Thoracic aorta (tissue), 2 donors: Measurements from ENCODE around the gene CDH18. TPM values are rescaled to one million over a fixed set of nuclear protein-coding genes. Genes with fewer than 3 reads are reported as not detected.
"Not testable (repeated sequence)": the region's sequence is repeated elsewhere in the genome, so short reads cannot be mapped to it uniquely, and the experiment has no call there.

Experiments used
- ATAC-seq: fragments of 150-250 bp; one replicate; pipeline ENCODE4 v1.8.0; 2017; ENCODE audit warnings: low read depth; ENCODE audit not compliant: insufficient number of reproducible peaks, low FRiP score
- DNase-seq: peaks from one replicate; pipeline ENCODE4 v3.0.0-alpha.2; 2020; ENCODE audit warnings: low spot score
- H3K27ac ChIP-seq, 2 donors: fragments of 200-600 bp; sonication (generic); 1 replicate in 1 of 2; 2 replicates in 1 of 2; pipeline ENCODE4 v1.5.1; 2016; ENCODE audit warnings: mild to moderate bottlenecking in 2 of 2, moderate library complexity in 2 of 2
- H3K27me3 ChIP-seq: fragments of 200-600 bp; sonication (generic); replicated peaks from 2 replicates; pipeline ENCODE4 v1.6.0; 2016; ENCODE audit warnings: mild to moderate bottlenecking; ENCODE audit not compliant: insufficient read depth
- H3K36me3 ChIP-seq: fragments of 200-600 bp; sonication (generic); one replicate; pipeline ENCODE4 v1.5.1; 2016
- H3K4me1 ChIP-seq, 2 donors: fragments of 200-600 bp; sonication (generic); 1 replicate in 1 of 2; 2 replicates in 1 of 2; pipeline versions ENCODE4 v1.5.1 to v1.6.0; 2016; ENCODE audit warnings: low read depth in 2 of 2, mild to moderate bottlenecking in 1 of 2; ENCODE audit not compliant: control insufficient read depth in 1 of 2
- H3K4me3 ChIP-seq: fragments of 200-600 bp; sonication (generic); 2 replicates; pipeline ENCODE4 v1.5.1; 2016; ENCODE audit warnings: mild to moderate bottlenecking
- H3K9me3 ChIP-seq: fragments of 200-600 bp; sonication (generic); 2 replicates; pipeline ENCODE4 v1.5.1; 2016
- CTCF ChIP-seq: fragments of 200-600 bp; sonication (generic); IDR thresholded peaks from one replicate; pipeline ENCODE4 v1.5.1; 2019; ENCODE audit warnings: antibody characterized with exemption
- total RNA-seq, 2 donors: library from RNA; depleted of rRNA; stranded (reverse); fragments of >200 nt; gene quantifications; one replicate each; pipeline versions ENCODE4 v1.1.0 to v1.2.3, GENCODE V29; 2016

Gene CDH18
- total RNA-seq, 2 donors from 2014 or later, result not detected

GRCh38 chr5:19777363-19777762 is 210.6 kb downstream of the CDH18 start:
- Histone ChIP-seq H3K9me3 (no peaks in the 10 kb centered on the region), H3K27ac (no peak overlapping the region), H3K27me3 (no peaks in the 10 kb centered on the region), H3K4me3 (no peak overlapping the region), H3K4me1 (no peaks in the 10 kb centered on the region), H3K36me3 (no peaks in the 10 kb centered on the region)
- TF ChIP-seq CTCF, result no peak
- DNase-seq, result no peak
- ATAC-seq, result no peak

GRCh38 chr5:19776886-19777285 is 211.1 kb downstream of the CDH18 start:
- not testable (repeated sequence) for H3K36me3 ChIP-seq, H3K4me3 ChIP-seq, DNase-seq, ATAC-seq, H3K9me3 ChIP-seq, H3K4me1 ChIP-seq, H3K27me3 ChIP-seq, H3K27ac ChIP-seq

- Histone ChIP-seq H3K9me3 (no peaks in the 10 kb centered on the region), H3K27me3 (no peaks in the 10 kb centered on the region), H3K27ac (no peak overlapping the region), H3K36me3 (no peaks in the 10 kb centered on the region), H3K4me3 (no peak overlapping the region), H3K4me1 (no peaks in the 10 kb centered on the region)
- ATAC-seq, result no peak
- no peak for DNase-seq
- no peak for TF ChIP-seq CTCF
These were observed 216.7 kb downstream of the CDH18 start for GRCh38 chr5:19771174-19771835.

GRCh38 chr5:19770396-19770795 is 217.6 kb downstream of the CDH18 start:
- no peak for ATAC-seq
- Histone ChIP-seq H3K4me3 (no peak overlapping the region), H3K27me3 (no peaks in the 10 kb centered on the region), H3K27ac (no peak overlapping the region), H3K36me3 (no peaks in the 10 kb centered on the region), H3K4me1 (no peaks in the 10 kb centered on the region), H3K9me3 (no peaks in the 10 kb centered on the region)
- DNase-seq, result no peak
- TF ChIP-seq CTCF, result no peak

- no peak overlapping the region for H3K4me3 ChIP-seq
- H3K9me3 ChIP-seq, result no peaks in the 10 kb centered on the region
- no peak overlapping the region for H3K27ac ChIP-seq
- no peak for TF ChIP-seq CTCF
- ATAC-seq (no peak), DNase-seq (no peak)
- H3K4me1 ChIP-seq, result no peaks in the 10 kb centered on the region
- no peaks in the 10 kb centered on the region for H3K36me3 ChIP-seq
- H3K27me3 ChIP-seq, result no peaks in the 10 kb centered on the region
These were observed 220.0 kb downstream of the CDH18 start for GRCh38 chr5:19767987-19768386.

GRCh38 chr5:19753579-19753978 is 234.4 kb downstream of the CDH18 start:
- ATAC-seq (no peak), DNase-seq (no peak)
- TF ChIP-seq CTCF, result no peak
- Histone ChIP-seq H3K36me3 (no peaks in the 10 kb centered on the region), H3K4me1 (no peaks in the 10 kb centered on the region), H3K27ac (no peak overlapping the region), H3K27me3 (no peaks in the 10 kb centered on the region), H3K9me3 (no peaks in the 10 kb centered on the region), H3K4me3 (no peak overlapping the region)
